Activated naive CD8-positive, alpha-beta T cell treated with anti-CD3 and anti-CD28 coated beads for 36 hours (primary cell): Measurements from ENCODE around the gene SLC9A2. TPM values are rescaled to one million over a fixed set of nuclear protein-coding genes. Genes with fewer than 3 reads are reported as not detected.

Experiments
- DNase-seq: peaks from one replicate; pipeline ENCODE4 v3.0.0; 2021
- H3K27ac Mint-ChIP-seq: one replicate; pipeline ENCODE4 v1.8.0; 2022; ENCODE audit warnings: mild to moderate bottlenecking, moderate library complexity, mixed read lengths
- H3K27me3 Mint-ChIP-seq: one replicate; pipeline ENCODE4 v1.8.0; 2022; ENCODE audit warnings: mild to moderate bottlenecking, mixed read lengths
- H3K36me3 Mint-ChIP-seq: one replicate; pipeline ENCODE4 v1.8.0; 2021; ENCODE audit warnings: mild to moderate bottlenecking, mixed read lengths
- H3K4me1 Mint-ChIP-seq: one replicate; pipeline ENCODE4 v1.8.0; 2021; ENCODE audit warnings: mixed read lengths
- H3K4me3 Mint-ChIP-seq: one replicate; pipeline ENCODE4 v1.8.0; 2022; ENCODE audit warnings: mild to moderate bottlenecking, moderate library complexity, mixed read lengths
- H3K9me3 Mint-ChIP-seq: one replicate; pipeline ENCODE4 v1.8.0; 2022; ENCODE audit warnings: mixed read lengths
- total RNA-seq, 2 experiments: library from RNA; stranded (reverse); gene quantifications; one replicate each; pipeline ENCODE4 v1.2.3, GENCODE V29; 2021

Gene SLC9A2
- total RNA-seq, 2 experiments from 2014 or later, result 0.04 TPM; not detected in 1

- peaks cover 3% of the 10 kb centered on the region for H3K36me3 Mint-ChIP-seq
- DNase-seq, result no peak
- no peak overlapping the region for H3K4me3 Mint-ChIP-seq
- H3K4me1 Mint-ChIP-seq, result peaks cover under 1% of the 10 kb centered on the region
- no peaks in the 10 kb centered on the region for H3K9me3 Mint-ChIP-seq
- no peaks in the 10 kb centered on the region for H3K27me3 Mint-ChIP-seq
- no peak overlapping the region for H3K27ac Mint-ChIP-seq
These were observed 135.9 kb downstream of the SLC9A2 start for GRCh38 chr2:102755284-102755683.

GRCh38 chr2:102758439-102758838 is 139.1 kb downstream of the SLC9A2 start:
- peaks cover 8% of the 10 kb centered on the region for H3K36me3 Mint-ChIP-seq
- no peak overlapping the region for H3K27ac Mint-ChIP-seq

More at GRCh38 chr2:102758439-102758838, 139.1 kb downstream of the SLC9A2 start:
- DNase-seq, result no peak
- Mint-ChIP-seq H3K4me3 (no peak overlapping the region), H3K4me1 (no peaks in the 10 kb centered on the region), H3K9me3 (no peaks in the 10 kb centered on the region), H3K27me3 (no peaks in the 10 kb centered on the region)

Other genes starting within 250 kb of the SLC9A2 start
- 1 to 10 TPM; 5.3 to 5.5 TPM for gene IL18RAP, start 196.4 kb upstream of the SLC9A2 start, total RNA-seq
- not detected for gene SLC9A4, start 146.3 kb upstream of the SLC9A2 start, total RNA-seq
- gene TMEM182, start 142.5 kb downstream of the SLC9A2 start, total RNA-seq, result 1 to 10 TPM; 4.4 to 4.5 TPM